Duodenal mucosa (tissue), 2 donors: ENCODE data around the gene BCKDK.
"Not testable (repeated sequence)": the region's sequence is repeated elsewhere in the genome, so short reads cannot be mapped to it uniquely, and the experiment has no call there.

ENCODE experiments used
- H3K27ac ChIP-seq: one replicate; pipeline ENCODE4 v1.7.0; 2013; ENCODE audit warnings: low read depth, low read length
- H3K27me3 ChIP-seq, 2 donors: one replicate each; pipeline ENCODE4 v1.7.0; 2013; ENCODE audit warnings: low read length in 2 of 2, control low read depth in 1 of 2; ENCODE audit not compliant: insufficient read depth in 2 of 2, control insufficient read depth in 1 of 2
- H3K36me3 ChIP-seq, 2 donors: one replicate each; pipeline ENCODE4 v1.7.0; 2013; ENCODE audit warnings: low read length in 2 of 2, control low read depth in 1 of 2; ENCODE audit not compliant: insufficient read depth in 2 of 2, control insufficient read depth in 1 of 2
- H3K4me1 ChIP-seq, 2 donors: one replicate each; pipeline ENCODE4 v1.7.0; 2013; ENCODE audit warnings: low read length in 2 of 2, control low read depth in 1 of 2; ENCODE audit not compliant: insufficient read depth in 2 of 2, control insufficient read depth in 1 of 2
- H3K4me3 ChIP-seq, 2 donors: one replicate each; pipeline ENCODE4 v1.7.0; 2013; ENCODE audit warnings: low read length in 2 of 2, low read depth in 1 of 2
- H3K9ac ChIP-seq, 2 donors: one replicate each; pipeline ENCODE4 v1.7.0; 2013; ENCODE audit warnings: low read length in 2 of 2, low read depth in 1 of 2
- H3K9me3 ChIP-seq, 2 donors: one replicate each; pipeline ENCODE4 v1.7.0; 2013; ENCODE audit warnings: low read length in 2 of 2, control low read depth in 1 of 2; ENCODE audit not compliant: control insufficient read depth in 1 of 2

Gene BCKDK

GRCh38 chr16:31141489-31142108, 33.4 kb downstream of the BCKDK start:
- H3K27ac ChIP-seq: peak overlapping the region; percentile 80
- H3K9ac ChIP-seq: peak overlapping the region; percentile 59 to 80
- peak overlapping the region; percentile 58 to 60 for H3K4me3 ChIP-seq
- peaks cover 0 to 4% of the 10 kb centered on the region in 2 donors for H3K27me3 ChIP-seq
- H3K4me1 ChIP-seq: peaks cover 29 to 37% of the 10 kb centered on the region in 2 donors
- no peaks in the 10 kb centered on the region for H3K9me3 ChIP-seq
- no peaks in the 10 kb centered on the region for H3K36me3 ChIP-seq

GRCh38 chr16:31142109-31143010, 34.2 kb downstream of the BCKDK start:
- Histone ChIP-seq H3K27me3 (peaks cover 0 to 4% of the 10 kb centered on the region in 2 donors), H3K9me3 (no peaks in the 10 kb centered on the region), H3K9ac (peak overlapping the region; percentile 59 to 80), H3K4me3 (peak overlapping the region; percentile 58 to 65), H3K36me3 (no peaks in the 10 kb centered on the region), H3K4me1 (peaks cover 29 to 37% of the 10 kb centered on the region in 2 donors), H3K27ac (peak overlapping the region; percentile 80)

GRCh38 chr16:31143011-31143693, 35.0 kb downstream of the BCKDK start:
- peak overlapping the region in 1 of 2 donors; percentile 55 for H3K9ac ChIP-seq
- no peak overlapping the region for H3K27ac ChIP-seq
- peak overlapping the region; percentile 55 to 65 for H3K4me3 ChIP-seq

GRCh38 chr16:31143694-31144148, 35.5 kb downstream of the BCKDK start:
- no peaks in the 10 kb centered on the region for H3K36me3 ChIP-seq
- H3K4me3 ChIP-seq: no peak overlapping the region
- peaks cover 0 to 6% of the 10 kb centered on the region in 2 donors for H3K27me3 ChIP-seq
- no peak overlapping the region for H3K9ac ChIP-seq
- H3K9me3 ChIP-seq: no peaks in the 10 kb centered on the region
- H3K27ac ChIP-seq: no peak overlapping the region
- H3K4me1 ChIP-seq: peaks cover 26 to 34% of the 10 kb centered on the region in 2 donors

More at GRCh38 chr16:31143011-31143693, 35.0 kb downstream of the BCKDK start:
- Histone ChIP-seq H3K9me3 (no peaks in the 10 kb centered on the region), H3K27me3 (peaks cover 0 to 4% of the 10 kb centered on the region in 2 donors), H3K36me3 (no peaks in the 10 kb centered on the region), H3K4me1 (peaks cover 30 to 35% of the 10 kb centered on the region in 2 donors)

GRCh38 chr16:31144418-31144817, 36.2 kb downstream of the BCKDK start:
- H3K9me3 ChIP-seq, H3K9ac ChIP-seq, H3K36me3 ChIP-seq, H3K27me3 ChIP-seq, H3K27ac ChIP-seq, H3K4me3 ChIP-seq: not testable (repeated sequence)
- H3K4me1 ChIP-seq: peaks cover 21 to 28% of the 10 kb centered on the region in 2 donors

- Histone ChIP-seq H3K27me3 (peaks cover 0 to 6% of the 10 kb centered on the region in 2 donors), H3K9ac (no peak overlapping the region), H3K4me1 (peaks cover 20 to 23% of the 10 kb centered on the region in 2 donors), H3K4me3 (no peak overlapping the region), H3K27ac (no peak overlapping the region), H3K36me3 (no peaks in the 10 kb centered on the region), H3K9me3 (no peaks in the 10 kb centered on the region)
These were observed 37.3 kb downstream of the BCKDK start for GRCh38 chr16:31145398-31145990.

GRCh38 chr16:31147574-31147973, 39.4 kb downstream of the BCKDK start:
- Histone ChIP-seq H3K27me3 (peaks cover 0 to 6% of the 10 kb centered on the region in 2 donors), H3K4me1 (peaks cover 8 to 9% of the 10 kb centered on the region in 2 donors), H3K9me3 (no peaks in the 10 kb centered on the region), H3K36me3 (no peaks in the 10 kb centered on the region), H3K27ac (no peak overlapping the region), H3K9ac (no peak overlapping the region), H3K4me3 (peak overlapping the region in 1 of 2 donors; percentile 21)

- H3K4me1 ChIP-seq: peaks cover 3 to 5% of the 10 kb centered on the region in 2 donors
- no peak overlapping the region for H3K27ac ChIP-seq
- H3K9ac ChIP-seq: no peak overlapping the region
- no peaks in the 10 kb centered on the region for H3K36me3 ChIP-seq
- H3K4me3 ChIP-seq: peak overlapping the region; percentile 4 to 28
- no peaks in the 10 kb centered on the region for H3K9me3 ChIP-seq
- H3K27me3 ChIP-seq: peaks cover 0 to 6% of the 10 kb centered on the region in 2 donors
These were observed 40.1 kb downstream of the BCKDK start for GRCh38 chr16:31148281-31148728.

- Histone ChIP-seq H3K27ac (no peak overlapping the region), H3K36me3 (no peaks in the 10 kb centered on the region), H3K4me1 (peaks cover 3 to 5% of the 10 kb centered on the region in 2 donors), H3K4me3 (no peak overlapping the region), H3K27me3 (peaks cover 0 to 6% of the 10 kb centered on the region in 2 donors), H3K9me3 (no peaks in the 10 kb centered on the region), H3K9ac (no peak overlapping the region)
These were observed 40.7 kb downstream of the BCKDK start for GRCh38 chr16:31148896-31149295.
